Brain microvascular endothelial cell (primary cell): ENCODE measurements around the gene RPS8.

Source experiments
- DNase-seq: peaks from one replicate; pipeline ENCODE4 v3.0.0-alpha.2; 2020
- H3K27ac ChIP-seq: fragments of 250-450 bp; sonication (Bioruptor Pico); 2 replicates; pipeline ENCODE4 v1.5.1; 2020; ENCODE audit warnings: mild to moderate bottlenecking, moderate library complexity
- H3K27me3 ChIP-seq: fragments of 250-450 bp; sonication (Bioruptor Pico); replicated peaks from 2 replicates; pipeline ENCODE4 v1.5.1; 2020; ENCODE audit warnings: mild to moderate bottlenecking
- H3K36me3 ChIP-seq: fragments of 250-450 bp; sonication (Bioruptor Pico); replicated peaks from 2 replicates; pipeline ENCODE4 v1.5.1; 2020; ENCODE audit warnings: mild to moderate bottlenecking
- H3K4me3 ChIP-seq: 2 replicates; pipeline ENCODE4 v1.5.1; 2011; ENCODE audit warnings: low read depth, mild to moderate bottlenecking, control low read depth, low read length, moderate library complexity
- CTCF ChIP-seq: IDR thresholded peaks from 2 replicates; pipeline ENCODE4 v1.5.1; 2011; ENCODE audit warnings: low read depth, mild to moderate bottlenecking, moderate library complexity, low read length, control low read depth, inconsistent platforms; ENCODE audit errors: missing control alignments
- in situ Hi-C: cut with HindIII; loops from 2 replicates; pipeline ENCODE4 v1.10.0; 2017; ENCODE audit warnings: low sequenced_read_pairs, low pct_ligation_motif_present

The RPS8 gene

GRCh38 chr1:44778705-44779576 lies 3.6 kb downstream of the RPS8 start:
- in situ Hi-C loops: no loop called here
- Histone ChIP-seq H3K27me3 (no peaks in the 10 kb centered on the region), H3K27ac (no peak overlapping the region), H3K36me3 (peaks cover 49% of the 10 kb centered on the region), H3K4me3 (peak overlapping the region; percentile 9)
- no peak for TF ChIP-seq CTCF
- DNase-seq: no peak

GRCh38 chr1:44780583-44781121 lies 5.3 kb downstream of the RPS8 start:
- Histone ChIP-seq H3K4me3 (no peak overlapping the region), H3K27me3 (no peaks in the 10 kb centered on the region), H3K27ac (no peak overlapping the region), H3K36me3 (peaks cover 49% of the 10 kb centered on the region)
- in situ Hi-C loops: no loop called here
- DNase-seq: no peak
- TF ChIP-seq CTCF: no peak

GRCh38 chr1:44783697-44784093 lies 8.4 kb downstream of the RPS8 start:
- Histone ChIP-seq H3K36me3 (peaks cover 24% of the 10 kb centered on the region), H3K27ac (no peak overlapping the region), H3K4me3 (peak overlapping the region; percentile 35), H3K27me3 (no peaks in the 10 kb centered on the region)
- in situ Hi-C loops: no loop called here
- TF ChIP-seq CTCF: no peak
- no peak for DNase-seq

- DNase-seq: no peak
- in situ Hi-C loops: no loop called here
- Histone ChIP-seq H3K36me3 (peaks cover 17% of the 10 kb centered on the region), H3K4me3 (peak overlapping the region; percentile 35), H3K27me3 (no peaks in the 10 kb centered on the region), H3K27ac (no peak overlapping the region)
- TF ChIP-seq CTCF: peak; percentile 28
Measured at GRCh38 chr1:44784094-44785028, 9.0 kb downstream of the RPS8 start.

- in situ Hi-C loops: no loop called here
- no peak for DNase-seq
- no peaks in the 10 kb centered on the region for H3K27me3 ChIP-seq
- H3K36me3 ChIP-seq: peaks cover 11% of the 10 kb centered on the region
- H3K27ac ChIP-seq: no peak overlapping the region
- no peak overlapping the region for H3K4me3 ChIP-seq
- peak; percentile 0 for TF ChIP-seq CTCF
Measured at GRCh38 chr1:44785029-44785380, 9.7 kb downstream of the RPS8 start.
